ENCODE data around the gene ITGB5.

GRCh38 chr3:124887177-124887931, at the start of gene ITGB5:
- TF ChIP-seq CTCF (IDR thresholded peaks at IDR 0.05) = no peak
- TF ChIP-seq ZFX (IDR thresholded peaks at IDR 0.05; ENCODE audit: borderline replicate concordance) = no peak
